Gastrocnemius medialis (tissue), 4 donors: ENCODE results near the gene KLHL42. TPM values are rescaled to one million over a fixed set of nuclear protein-coding genes. Genes with fewer than 3 reads are reported as not detected.

Source experiments
- ATAC-seq, 2 donors: fragments of 150-250 bp; one replicate each; pipeline ENCODE4 v1.9.1; 2016
- DNase-seq, 2 donors: peaks; one replicate each; pipeline ENCODE4 v3.0.0-alpha.2; 2019
- H3K27ac ChIP-seq, 4 donors: fragments of 200-600 bp; sonication (generic); 1 replicate in 1 of 4; 2 replicates in 3 of 4; pipeline ENCODE4 v1.5.1; 2016 to 2018; ENCODE audit warnings: mild to moderate bottlenecking in 2 of 4, moderate library complexity in 1 of 4
- H3K27me3 ChIP-seq, 3 donors: fragments of 200-600 bp; sonication (generic) in 2 of 3; 1 replicate in 1 of 3; 2 replicates in 2 of 3; pipeline versions ENCODE4 v1.5.1 to v1.6.0; 2016 to 2019; ENCODE audit warnings: mild to moderate bottlenecking in 1 of 3, moderate library complexity in 1 of 3
- H3K36me3 ChIP-seq, 2 donors: fragments of 200-600 bp; sonication (generic) in 1 of 2; one replicate each; pipeline ENCODE4 v1.5.1; 2017 to 2018
- H3K4me1 ChIP-seq, 2 donors: fragments of 200-600 bp; sonication (generic) in 1 of 2; one replicate each; pipeline ENCODE4 v1.5.1; 2016 to 2017; ENCODE audit warnings: mild to moderate bottlenecking in 2 of 2
- H3K4me3 ChIP-seq, 4 donors: fragments of 200-600 bp; sonication (generic) in 3 of 4; 1 replicate in 1 of 4; 2 replicates in 3 of 4; pipeline ENCODE4 v1.5.1; 2016 to 2019; ENCODE audit warnings: mild to moderate bottlenecking in 2 of 4
- H3K9me3 ChIP-seq, 3 donors: fragments of 200-600 bp; sonication (generic) in 2 of 3; 1 replicate in 1 of 3; 2 replicates in 2 of 3; pipeline ENCODE4 v1.5.1; 2016 to 2019
- CTCF ChIP-seq, 5 experiments: fragments of 450-650 bp in 3 of 5; fragments of 200-600 bp in 2 of 5; sonication (generic) in 2 of 5; IDR thresholded peaks in 4 of 5; conservative IDR thresholded peaks in 1 of 5; 1 replicate in 4 of 5; 2 replicates in 1 of 5; pipeline ENCODE4 v1.5.1; 2016 to 2019; ENCODE audit warnings: antibody characterized with exemption in 5 of 5, mild to moderate bottlenecking in 3 of 5, moderate library complexity in 3 of 5
- POLR2A ChIP-seq, 2 donors: fragments of 450-650 bp; IDR thresholded peaks; one replicate each; pipeline ENCODE4 v1.6.1; 2017; ENCODE audit warnings: antibody characterized with exemption in 2 of 2, mild to moderate bottlenecking in 2 of 2, moderate library complexity in 2 of 2
- in situ Hi-C, 4 donors: fragments of 200-750 bp; cut with MboI; loops; one replicate each; pipeline versions ENCODE4 v1.15.0 to v1.8.0; 2017; ENCODE audit warnings: low sequenced_read_pairs in 4 of 4
- intact Hi-C: fragments of 100-400 bp; cut with DNase I; formaldehyde crosslinking; loops from one replicate; pipeline ENCODE4 v1.15.1; 2023; ENCODE audit warnings: low total_unique reads
- total RNA-seq, 4 donors: library from RNA; depleted of rRNA; stranded (reverse); fragments of >200 nt; gene quantifications; one replicate each; pipeline versions ENCODE4 v1.1.0 to v1.2.3, GENCODE V29; 2016

The KLHL42 gene
- total RNA-seq, 4 donors from 2014 or later: 3.4 to 6.2 (median 4.4) TPM

- H3K4me3 ChIP-seq: no peak overlapping the region
These were observed 6.0 kb downstream of the KLHL42 start for GRCh38 chr12:27785882-27786570.

GRCh38 chr12:27787559-27787958 is 7.5 kb downstream of the KLHL42 start:
- Histone ChIP-seq H3K27me3 (no peaks in the 10 kb centered on the region), H3K4me1 (no peaks in the 10 kb centered on the region), H3K36me3 (peaks cover 0 to 17% of the 10 kb centered on the region in 2 donors), H3K4me3 (no peak overlapping the region), H3K9me3 (no peaks in the 10 kb centered on the region), H3K27ac (no peak overlapping the region)
- TF ChIP-seq CTCF (IDR thresholded peaks at IDR 0.05 in 4 of 5, conservative IDR thresholded peaks at IDR 0.05 in 1 of 5): no peak
- TF ChIP-seq POLR2A (IDR thresholded peaks at IDR 0.05): no peak
- intact Hi-C loops (no loop called here), in situ Hi-C loops (no loop called here)
- DNase-seq (no peak), ATAC-seq (no peak)

More at GRCh38 chr12:27785882-27786570, 6.0 kb downstream of the KLHL42 start:
- H3K27ac ChIP-seq: no peak overlapping the region
- TF ChIP-seq CTCF (IDR thresholded peaks at IDR 0.05 in 4 of 5, conservative IDR thresholded peaks at IDR 0.05 in 1 of 5) (no peak), POLR2A (IDR thresholded peaks at IDR 0.05) (no peak)
- H3K27me3 ChIP-seq: no peaks in the 10 kb centered on the region
- peaks cover 3 to 12% of the 10 kb centered on the region in 2 donors for H3K4me1 ChIP-seq
- no peak for ATAC-seq
- intact Hi-C loops: no loop called here
- DNase-seq: no peak
- in situ Hi-C loops: no loop called here
- no peaks in the 10 kb centered on the region for H3K9me3 ChIP-seq
- H3K36me3 ChIP-seq: peaks cover 0 to 1% of the 10 kb centered on the region in 2 donors

- TF ChIP-seq CTCF (IDR thresholded peaks at IDR 0.05 in 4 of 5, conservative IDR thresholded peaks at IDR 0.05 in 1 of 5) (no peak), POLR2A (IDR thresholded peaks at IDR 0.05) (no peak)
- no peaks in the 10 kb centered on the region for H3K4me1 ChIP-seq
- no peaks in the 10 kb centered on the region for H3K9me3 ChIP-seq
- H3K27ac ChIP-seq: no peak overlapping the region
- H3K36me3 ChIP-seq: peaks cover 0 to 24% of the 10 kb centered on the region in 2 donors
- in situ Hi-C loops: no loop called here
- intact Hi-C loops: no loop called here
- ATAC-seq (no peak), DNase-seq (no peak)
- no peaks in the 10 kb centered on the region for H3K27me3 ChIP-seq
- no peak overlapping the region for H3K4me3 ChIP-seq
These were observed 10.1 kb downstream of the KLHL42 start for GRCh38 chr12:27790179-27790578.

- Histone ChIP-seq H3K9me3 (no peaks in the 10 kb centered on the region), H3K36me3 (peaks cover 2 to 41% of the 10 kb centered on the region in 2 donors), H3K27ac (no peak overlapping the region), H3K4me1 (no peaks in the 10 kb centered on the region), H3K27me3 (no peaks in the 10 kb centered on the region), H3K4me3 (no peak overlapping the region)
- intact Hi-C loops (no loop called here), in situ Hi-C loops (no loop called here)
- no peak for TF ChIP-seq POLR2A (IDR thresholded peaks at IDR 0.05)
- no peak for TF ChIP-seq CTCF (IDR thresholded peaks at IDR 0.05 in 4 of 5, conservative IDR thresholded peaks at IDR 0.05 in 1 of 5)
- ATAC-seq (no peak), DNase-seq (no peak)
These were observed 15.0 kb downstream of the KLHL42 start for GRCh38 chr12:27794818-27795584.
